HG03432 (cell line): ENCODE results near the gene ALDH7A1.
"Not testable (repeated sequence)": the region's sequence is repeated elsewhere in the genome, so short reads cannot be mapped to it uniquely, and the experiment has no call there.

Source experiments
- ATAC-seq: cut with Tn5 transposase; IDR thresholded peaks from one replicate; pipeline ENCODE4 v1.9.1; 2021; ENCODE audit warnings: mild to moderate bottlenecking, moderate library complexity; ENCODE audit not compliant: unreplicated experiment

Gene ALDH7A1

DNA sequence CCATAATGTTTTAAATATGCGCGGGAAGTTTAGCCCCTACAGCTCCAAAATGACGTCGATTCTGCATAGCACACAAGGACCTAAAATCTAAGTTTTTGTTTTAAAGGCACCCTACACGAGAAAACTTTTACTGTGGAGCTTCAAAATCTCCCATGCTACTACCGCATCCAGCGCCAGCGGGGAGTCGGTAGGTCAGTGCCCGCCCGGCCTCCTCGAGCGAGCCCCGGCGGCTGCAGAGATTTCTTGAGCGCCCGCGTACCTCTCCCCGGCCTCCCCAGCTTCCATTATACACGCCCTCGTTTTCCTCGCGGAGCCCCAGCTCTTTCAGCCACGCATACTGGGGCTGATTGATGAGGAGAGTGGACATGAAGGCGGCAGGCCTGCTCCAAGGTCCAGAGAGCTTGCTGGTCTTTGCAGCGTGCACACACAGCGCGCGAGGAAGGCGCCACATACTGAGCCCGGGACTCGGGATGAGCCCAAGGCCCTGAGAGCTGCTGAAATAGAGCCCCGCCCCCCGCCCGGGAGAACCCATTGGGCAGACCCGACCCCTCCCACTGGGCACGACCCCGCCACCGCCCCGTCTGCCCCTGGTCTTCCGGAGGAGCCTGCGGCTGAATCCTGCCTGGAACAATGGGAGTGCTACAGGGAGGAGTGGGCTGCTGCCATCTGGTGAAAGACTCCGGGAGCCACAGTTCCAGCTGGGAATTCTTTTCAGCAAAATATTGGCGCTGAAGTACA is at the start of gene ALDH7A1:
Gene ALDH7A1, minus strand, starts transcription at position 472 of the 738 bp plus-strand sequence. Its CDS starts 21 bp downstream, at position 451.
- peak; percentile 89 for ATAC-seq

DNA sequence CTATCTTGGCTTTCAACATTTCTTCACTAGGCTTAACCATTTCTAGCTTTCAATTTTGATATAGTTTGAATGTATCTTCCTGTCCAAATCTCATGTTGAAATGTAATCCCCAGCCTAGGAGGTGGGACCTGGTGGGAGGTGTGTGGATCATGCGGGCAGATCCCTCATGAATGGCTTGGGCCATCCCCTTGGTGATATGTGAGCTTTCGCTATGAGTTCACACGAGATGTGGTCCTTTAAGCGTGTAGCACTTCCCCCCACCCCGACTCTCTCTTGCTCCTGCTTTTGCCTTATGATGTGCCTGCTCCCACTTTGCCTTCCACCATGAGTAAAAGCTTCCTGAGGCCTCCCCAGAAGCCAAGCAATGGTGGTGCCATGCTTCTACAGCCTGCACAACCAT is 46.4 kb upstream of the ALDH7A1 start:
- peak; percentile 57 for ATAC-seq

DNA sequence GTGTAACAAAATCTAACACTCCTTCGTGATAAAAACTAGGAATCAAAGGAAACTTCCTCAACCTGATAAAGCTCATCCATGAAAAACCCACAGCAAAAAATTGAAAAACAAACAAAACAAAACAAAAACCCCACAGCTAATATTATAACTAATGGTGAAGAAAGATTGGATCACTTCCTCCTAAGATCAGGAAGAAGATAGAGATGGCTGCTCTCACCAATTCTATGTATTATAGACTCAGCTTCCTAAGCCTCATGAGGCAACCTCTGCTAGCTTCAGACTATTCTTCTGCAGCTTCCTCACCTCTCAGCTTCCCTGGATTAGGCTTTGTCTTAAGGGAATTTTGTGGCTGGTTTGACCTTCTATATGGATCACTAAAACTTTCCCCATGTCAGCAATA is 45.8 kb upstream of the ALDH7A1 start:
- ATAC-seq = peak; percentile 22

DNA sequence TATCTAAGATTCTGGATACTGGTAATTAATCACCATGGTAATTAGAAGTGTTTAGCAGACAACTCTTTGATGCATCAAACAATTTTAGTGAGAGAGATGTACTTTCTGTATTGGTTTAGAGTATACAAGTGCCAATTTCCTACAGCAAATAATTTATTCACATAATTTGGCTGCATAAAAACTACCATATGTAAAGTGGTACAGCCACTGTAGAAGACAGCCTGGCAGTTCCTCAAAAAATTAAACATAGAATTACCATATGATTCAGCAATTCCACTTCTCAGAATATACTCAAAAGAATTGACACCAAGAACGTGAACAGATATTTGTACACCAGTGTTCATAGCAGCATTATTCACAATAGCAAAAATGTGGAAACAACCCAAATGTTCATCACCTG is 41.9 kb upstream of the ALDH7A1 start:
- ATAC-seq = no peak

DNA sequence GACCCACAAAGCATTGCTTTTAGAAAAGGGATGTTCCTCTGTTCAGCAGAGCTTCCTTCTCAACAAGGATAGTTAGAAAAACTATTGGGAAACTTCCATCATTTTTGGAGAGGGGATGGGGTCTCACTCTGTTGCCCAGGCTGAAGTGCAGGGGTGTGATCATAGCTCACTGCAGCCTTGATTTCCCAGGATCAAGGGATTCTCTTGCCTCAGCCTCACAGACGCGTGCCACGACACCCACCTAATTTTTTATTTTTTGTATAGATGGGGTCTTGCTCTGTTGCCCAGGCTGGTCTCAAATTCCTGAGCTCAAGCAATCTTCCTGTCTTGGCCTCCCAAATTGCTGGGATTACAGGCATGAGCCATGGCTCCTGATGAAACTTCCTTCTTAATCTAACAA is 40.6 kb upstream of the ALDH7A1 start:
- no peak for ATAC-seq

DNA sequence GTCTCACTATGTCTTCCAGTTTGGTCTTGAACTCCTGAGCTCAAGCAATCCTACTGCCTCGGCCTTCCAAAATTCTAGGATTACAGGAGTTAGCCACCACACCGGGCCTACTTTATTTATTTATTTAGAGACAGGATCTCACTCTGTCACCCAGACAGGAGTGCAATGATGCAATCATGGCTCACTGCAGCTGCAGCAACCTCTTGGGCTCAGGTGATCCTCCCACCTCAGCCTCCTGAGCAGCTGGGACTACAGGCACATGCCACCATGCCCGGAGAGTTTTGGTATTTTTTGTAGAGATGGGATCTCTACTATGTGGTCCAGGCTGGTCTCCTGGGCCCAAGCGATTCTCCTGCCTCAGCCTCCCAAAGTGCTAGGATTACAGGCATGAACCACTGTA is 38.5 kb upstream of the ALDH7A1 start:
- ATAC-seq = no peak

DNA sequence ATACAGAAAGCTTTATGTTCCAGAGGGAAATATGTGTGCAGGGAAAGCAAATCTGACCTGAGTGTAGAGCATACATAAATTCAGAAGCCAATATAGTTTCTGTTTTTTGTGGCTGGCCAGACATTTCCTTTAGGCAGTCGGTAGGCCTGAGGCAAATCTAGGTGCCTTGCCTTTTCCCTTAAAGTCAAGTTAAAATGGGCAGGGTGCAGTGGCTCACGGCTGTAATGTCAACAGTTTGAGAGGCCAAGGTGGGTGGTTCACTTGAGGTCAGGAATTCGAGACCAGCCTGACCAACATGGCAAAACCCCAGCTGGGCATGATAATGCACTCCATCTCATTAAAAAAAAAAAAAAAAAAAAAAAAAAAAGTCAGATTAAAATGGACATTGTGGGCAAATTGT is 36.9 kb upstream of the ALDH7A1 start:
- no peak for ATAC-seq

DNA sequence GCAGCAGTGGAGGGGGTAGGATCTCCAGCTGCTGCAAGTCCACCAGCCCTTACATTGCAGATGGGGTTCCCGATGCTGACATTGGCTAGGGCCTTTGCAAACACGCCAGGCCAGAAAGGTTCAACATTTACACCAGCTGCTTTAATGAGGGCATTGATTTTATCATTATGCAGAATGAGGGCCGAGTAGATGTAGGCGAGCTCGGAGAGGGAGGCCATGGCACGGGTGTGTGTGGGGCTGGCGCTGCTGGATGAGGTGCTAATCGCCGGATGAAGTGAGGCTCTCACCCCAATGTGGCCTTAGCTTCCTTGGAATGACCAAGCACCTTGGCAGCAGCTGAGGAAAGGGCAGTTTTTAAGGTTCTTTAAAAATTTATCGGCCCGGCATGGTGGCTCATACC is 33.1 kb upstream of the ALDH7A1 start:
- ATAC-seq = no peak

DNA sequence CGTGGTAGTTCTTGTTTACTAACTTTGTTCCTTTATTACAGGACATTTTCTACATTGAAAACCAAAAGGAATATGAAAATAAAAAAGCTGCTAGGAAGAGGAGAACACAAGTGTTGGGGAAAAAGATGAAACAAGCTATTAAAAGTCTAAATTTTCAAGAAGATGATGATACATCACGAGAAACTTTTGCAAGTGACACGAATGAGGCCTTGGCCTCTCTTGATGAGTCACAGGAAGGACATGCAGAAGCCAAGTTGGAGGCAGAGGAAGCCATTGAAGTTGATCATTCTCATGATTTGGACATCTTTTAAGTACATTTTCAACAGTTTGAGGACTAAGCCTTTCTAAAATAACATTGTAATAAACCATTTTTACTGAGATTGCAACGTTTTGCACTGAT is 29.5 kb upstream of the ALDH7A1 start:
- no peak for ATAC-seq

DNA sequence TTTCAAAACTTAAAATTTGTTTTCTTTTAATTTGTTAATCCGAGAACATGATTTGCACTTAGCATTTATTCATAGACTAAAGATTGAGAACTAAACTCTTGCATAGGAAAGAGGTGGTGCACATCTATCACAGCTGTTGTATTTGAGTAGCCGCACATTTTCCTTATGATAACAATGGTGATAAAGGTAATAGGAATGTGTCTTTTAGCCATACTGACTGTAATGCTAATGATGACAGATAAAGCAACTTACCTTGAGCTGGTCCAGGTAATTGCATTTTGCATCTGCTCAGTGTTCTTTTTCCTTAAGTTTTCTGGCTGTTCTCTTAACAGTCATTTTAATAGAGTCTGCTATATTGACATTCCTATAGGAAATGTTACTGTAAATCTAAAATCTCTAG is 24.8 kb upstream of the ALDH7A1 start:
- no peak for ATAC-seq

DNA sequence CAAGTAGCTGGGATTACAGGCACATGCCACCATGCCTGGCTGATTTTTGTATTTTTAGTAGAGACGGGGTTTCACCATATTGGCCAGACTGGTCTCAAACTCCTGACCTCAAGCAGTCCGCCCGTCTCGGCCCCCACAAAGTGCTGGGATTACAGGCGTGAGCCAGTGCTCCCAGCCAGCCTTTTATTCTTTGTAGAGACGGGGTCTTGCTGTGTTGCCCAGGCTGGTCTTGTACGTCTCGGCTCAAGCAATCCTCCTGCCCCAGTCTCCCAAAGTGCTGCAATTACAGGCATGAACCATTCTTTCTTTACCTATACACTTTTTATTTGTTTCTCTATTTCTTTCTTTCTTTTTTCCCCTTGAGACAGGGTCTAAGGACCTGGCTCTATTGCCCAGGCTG is 22.6 kb upstream of the ALDH7A1 start:
- not testable (repeated sequence) for ATAC-seq

DNA sequence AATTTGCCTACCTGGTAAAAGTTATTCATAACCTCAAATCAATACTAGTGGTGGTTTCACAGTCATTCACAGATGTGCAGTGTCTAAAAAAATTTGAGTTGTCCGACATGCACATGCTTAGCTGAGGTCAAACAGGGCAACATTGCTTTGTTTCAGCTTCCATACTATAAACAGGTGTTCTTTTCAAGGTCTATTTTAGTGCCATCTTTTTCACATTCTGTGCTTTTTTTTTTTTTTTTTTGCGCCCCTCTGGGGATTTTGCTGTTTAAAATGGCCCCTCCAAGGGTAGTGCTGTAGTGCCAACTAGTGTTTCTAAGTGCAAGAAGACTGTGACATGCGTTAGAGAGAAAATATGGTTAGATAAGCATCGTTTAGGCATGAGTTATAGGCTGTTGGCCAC is 20.3 kb upstream of the ALDH7A1 start:
- ATAC-seq = peak; percentile 92

DNA sequence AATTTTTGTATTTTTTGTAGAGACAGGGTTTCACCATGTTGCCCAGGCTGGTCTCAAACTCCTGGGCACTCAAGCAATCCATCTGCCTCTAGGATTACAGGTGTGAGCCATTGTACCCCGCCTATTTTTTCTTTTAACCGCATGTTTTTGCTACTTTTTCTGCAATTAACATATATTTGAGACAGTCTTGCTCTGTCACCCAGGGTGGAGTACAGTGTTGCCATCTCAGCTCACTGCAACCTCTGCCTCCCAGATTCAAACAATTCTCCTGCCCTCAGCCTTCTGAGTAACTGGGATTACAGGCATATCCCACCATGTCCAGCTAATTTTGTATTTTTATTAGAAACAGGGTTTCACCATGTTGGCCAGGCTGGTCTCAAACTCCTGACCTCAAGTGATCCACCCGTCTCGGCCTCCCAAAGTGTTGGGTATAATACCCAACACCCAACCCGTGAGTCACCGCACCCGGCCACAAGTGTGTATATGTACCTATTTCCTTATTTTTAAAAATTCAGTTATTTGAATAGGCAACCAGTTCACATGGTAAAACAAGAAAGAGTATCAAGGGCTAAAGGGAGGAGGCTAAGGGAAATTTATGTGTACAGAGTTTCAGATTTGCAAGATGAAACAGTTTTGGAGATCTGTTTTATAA is 19.0 kb upstream of the ALDH7A1 start:
- no peak for ATAC-seq

DNA sequence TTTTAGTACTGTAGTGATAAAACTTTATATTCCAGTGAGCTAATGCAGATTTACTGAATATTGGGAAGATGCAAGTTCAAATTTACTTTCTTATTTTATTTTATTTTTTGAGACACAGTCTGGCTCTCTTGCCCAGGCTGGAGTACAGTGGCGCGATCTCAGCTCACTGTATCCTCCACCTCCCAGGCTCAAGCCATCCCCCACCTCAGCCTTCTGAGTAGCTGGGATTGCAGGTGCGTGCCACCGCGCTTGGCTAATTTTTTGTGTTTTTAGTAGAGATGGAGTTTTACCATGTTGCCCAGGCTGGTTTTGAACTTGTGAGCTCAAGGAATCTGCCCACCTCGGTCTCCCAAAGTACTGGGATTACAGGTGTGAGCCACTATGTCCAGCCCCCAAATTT is 15.6 kb upstream of the ALDH7A1 start:
- ATAC-seq = no peak

DNA sequence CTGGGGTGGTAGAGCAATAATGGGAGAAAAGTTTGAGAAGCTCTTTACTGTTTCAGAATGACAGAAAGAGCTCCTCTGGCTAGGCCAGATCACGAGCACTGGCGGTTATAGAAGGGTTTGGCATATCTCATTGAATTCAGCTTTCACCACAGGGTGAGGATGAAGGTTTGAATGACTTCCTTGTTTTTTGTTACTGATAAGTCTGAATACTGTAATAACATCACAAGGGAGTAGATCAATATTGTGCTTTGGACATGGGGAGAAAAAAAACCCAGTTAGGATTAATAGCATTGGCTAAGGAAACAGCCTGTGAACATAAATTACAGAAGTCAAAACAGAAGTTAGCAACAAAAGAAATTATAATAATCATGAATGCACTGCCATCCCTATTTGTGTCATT is 15.1 kb upstream of the ALDH7A1 start:
- ATAC-seq = no peak

DNA sequence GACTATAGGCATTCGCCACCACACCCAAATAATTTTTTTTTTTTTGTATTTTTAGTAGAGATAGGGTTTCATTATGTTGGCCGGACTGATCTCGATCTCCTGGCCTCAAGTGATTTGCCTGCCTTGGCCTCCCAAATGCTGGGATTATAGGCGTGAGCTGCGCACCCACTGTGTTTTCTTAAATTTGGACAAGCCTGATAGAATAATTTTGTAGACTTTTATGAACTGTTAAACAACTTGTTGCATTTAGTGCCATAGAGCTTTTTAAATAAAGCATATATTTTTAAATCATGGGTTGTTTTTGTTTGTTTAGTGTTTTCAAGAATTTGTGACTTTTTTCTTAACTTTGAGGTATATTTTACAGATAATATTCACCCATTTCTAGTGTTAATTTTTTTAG is 10.5 kb upstream of the ALDH7A1 start:
- ATAC-seq = no peak

DNA sequence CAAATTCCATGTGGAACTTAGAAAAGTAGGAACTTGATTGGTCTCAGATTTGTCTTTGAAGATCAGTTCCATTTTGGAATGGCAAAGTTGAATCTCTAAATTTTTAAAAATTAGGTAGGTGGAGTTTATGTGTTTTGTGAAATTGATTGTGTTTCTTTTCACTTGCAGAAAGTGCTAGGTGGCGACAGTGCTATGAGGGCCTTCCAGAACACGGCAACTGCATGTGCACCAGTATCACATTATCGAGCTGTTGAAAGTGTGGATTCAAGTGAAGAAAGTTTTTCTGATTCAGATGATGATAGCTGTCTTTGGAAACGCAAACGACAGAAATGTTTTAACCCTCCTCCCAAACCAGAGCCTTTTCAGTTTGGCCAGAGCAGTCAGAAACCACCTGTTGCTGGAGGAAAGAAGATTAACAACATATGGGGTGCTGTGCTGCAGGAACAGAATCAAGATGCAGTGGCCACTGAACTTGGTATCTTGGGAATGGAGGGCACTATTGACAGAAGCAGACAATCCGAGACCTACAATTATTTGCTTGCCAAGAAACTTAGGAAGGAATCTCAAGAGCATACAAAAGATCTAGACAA is 8.5 kb upstream of the ALDH7A1 start:
- ATAC-seq = no peak

DNA sequence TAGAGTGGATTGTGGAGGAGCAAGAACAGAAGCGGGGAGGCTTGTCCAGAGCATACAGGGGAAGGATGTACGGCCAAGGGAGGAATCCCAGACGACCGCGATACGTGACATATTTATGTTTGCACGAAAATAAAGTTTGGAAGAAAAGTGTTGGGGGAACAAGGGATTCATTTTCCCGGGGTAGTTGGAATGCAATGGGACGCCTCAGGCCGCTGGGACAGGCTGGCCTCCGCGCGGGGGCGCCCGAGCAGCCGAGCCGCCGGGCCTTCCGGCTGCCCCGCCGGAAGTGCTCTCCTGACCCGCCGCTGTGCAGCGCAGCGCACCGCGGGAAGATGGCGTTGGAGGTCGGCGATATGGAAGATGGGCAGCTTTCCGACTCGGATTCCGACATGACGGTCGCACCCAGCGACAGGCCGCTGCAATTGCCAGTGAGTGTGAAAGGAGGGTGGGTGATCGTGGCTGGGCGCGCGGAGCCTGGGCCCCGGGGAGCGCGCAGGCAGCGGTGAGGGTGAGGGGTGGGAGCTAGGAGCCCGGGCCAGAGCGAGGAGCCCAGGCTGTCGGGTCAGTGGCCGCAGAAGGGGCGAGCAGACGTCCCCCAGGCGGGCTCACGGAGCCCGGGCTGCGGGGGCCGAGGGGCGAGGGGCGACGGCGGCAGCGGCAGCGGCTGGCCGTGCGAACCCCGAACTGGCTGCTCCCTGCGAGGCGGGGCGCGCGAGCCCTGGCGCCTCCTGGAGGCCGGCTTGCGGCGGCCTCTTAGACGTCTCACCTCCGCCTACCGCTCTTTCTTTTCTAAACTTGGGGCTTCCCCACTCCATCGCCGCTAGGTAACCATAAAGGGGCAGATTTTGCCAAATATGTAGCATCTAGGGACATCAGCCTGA is 5.9 kb upstream of the ALDH7A1 start, which contains the start of gene PHAX:
Gene PHAX, plus strand, starts transcription at position 317 of the 881 bp plus-strand sequence. Its CDS starts 16 bp downstream, at position 333.
- peak; percentile 97 for ATAC-seq

DNA sequence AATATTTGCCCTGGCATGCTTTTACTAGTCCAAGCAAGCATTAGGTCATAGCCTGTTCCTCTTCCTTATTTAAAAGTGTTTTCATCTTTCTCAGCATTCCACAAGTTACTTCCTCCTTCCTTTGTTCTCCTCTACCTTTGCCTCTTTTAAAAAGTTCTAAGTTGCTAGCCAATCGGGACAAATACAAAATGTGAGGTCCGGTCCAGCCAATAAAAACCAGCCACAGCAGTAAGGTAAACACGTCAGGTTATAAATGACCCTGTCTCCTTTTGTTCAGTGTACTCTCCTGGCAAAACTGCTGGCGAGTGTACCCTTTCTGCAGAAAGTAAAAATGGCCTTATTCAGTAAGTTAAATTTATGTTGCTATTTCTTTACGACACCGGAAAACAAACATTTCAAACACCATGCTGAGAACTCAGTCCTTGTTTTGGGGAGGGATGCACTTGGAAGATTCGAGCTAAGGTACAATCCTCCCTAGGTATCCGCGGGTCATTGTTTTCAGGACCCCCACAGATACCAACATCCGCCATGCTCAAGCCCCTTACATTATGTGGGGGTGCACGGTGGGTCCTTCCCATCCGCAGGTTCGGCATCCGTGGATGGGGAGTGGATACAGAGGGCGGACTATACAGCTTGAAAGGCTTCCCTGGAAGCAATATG is 5.1 kb upstream of the ALDH7A1 start:
- ATAC-seq = not testable (repeated sequence)

DNA sequence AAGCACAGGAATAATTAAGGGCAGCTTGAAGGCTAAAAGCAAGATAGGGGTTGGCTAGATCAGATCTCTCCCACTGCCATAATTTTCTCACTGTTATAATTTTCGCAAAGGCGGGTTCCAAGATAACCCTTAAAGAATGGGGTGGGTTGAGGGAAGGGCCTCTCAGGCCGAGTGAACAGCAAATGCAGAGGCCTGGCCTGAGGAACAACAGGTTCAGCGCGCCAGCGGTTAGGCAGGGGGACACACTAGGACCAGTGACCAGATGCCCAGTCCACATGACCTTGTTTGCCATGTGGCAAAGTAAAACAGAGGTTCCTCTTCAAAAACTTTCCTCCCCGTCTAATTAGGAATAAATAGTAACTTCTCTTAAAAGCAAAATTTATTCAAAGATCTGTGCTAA is 4.5 kb upstream of the ALDH7A1 start:
- no peak for ATAC-seq

DNA sequence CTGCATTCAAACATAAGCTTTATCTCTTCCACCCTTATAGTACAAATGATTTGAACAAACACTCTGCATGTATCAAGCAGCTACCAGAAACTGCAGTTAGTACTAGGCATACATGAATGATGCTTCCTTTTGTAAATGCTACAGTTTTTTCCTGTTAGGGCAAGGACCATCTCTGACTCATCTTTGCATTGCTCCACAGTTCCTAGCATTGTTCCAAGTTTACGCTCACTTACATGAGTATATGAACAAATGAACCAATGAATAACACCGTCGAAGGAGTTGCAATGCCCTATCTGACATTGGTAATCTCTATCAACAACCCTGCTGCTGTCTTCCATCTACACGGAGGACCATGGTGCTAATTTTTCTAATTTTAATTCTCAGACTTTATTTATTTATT is 2.1 kb upstream of the ALDH7A1 start:
- no peak for ATAC-seq
